GM12864 (cell line): ENCODE data around the gene OR5K4.

Experiments used
- DNase-seq: peaks from one replicate; pipeline ENCODE4 v3.0.0-alpha.2; 2011; ENCODE audit warnings: low read depth
- H3K4me3 ChIP-seq: 2 replicates; pipeline ENCODE4 v1.5.1; 2011; ENCODE audit warnings: mild to moderate bottlenecking, low read depth, low read length, control low read depth
- CTCF ChIP-seq: IDR thresholded peaks from 2 replicates; pipeline ENCODE4 v1.5.1; 2011; ENCODE audit warnings: low read depth, mild to moderate bottlenecking, moderate library complexity, low read length, control low read depth, inconsistent platforms; ENCODE audit errors: missing control alignments

Gene OR5K4

DNA sequence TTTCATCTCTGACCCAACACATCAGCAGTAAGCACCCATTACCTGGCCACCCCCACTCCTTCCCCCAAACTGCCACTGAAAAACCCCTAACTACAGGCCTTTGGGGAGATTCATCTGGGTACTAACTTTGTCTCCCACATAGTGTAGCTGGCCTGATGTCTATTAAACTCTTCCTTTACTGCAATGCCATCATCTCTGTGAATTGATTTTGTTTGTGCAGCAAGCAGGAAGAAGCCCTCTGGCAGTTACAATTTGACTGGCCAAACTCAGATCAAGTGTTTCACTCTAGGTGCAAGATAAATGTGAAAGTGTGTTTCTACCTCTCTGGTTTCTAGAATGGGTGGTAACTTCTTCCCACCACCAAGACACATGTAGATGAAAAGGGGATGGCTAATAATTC, 26.7 kb upstream of the OR5K4 start:
- peak; percentile 34 for DNase-seq
- no peak overlapping the region for H3K4me3 ChIP-seq

GRCh38 chr3:98328933-98329332, 24.7 kb upstream of the OR5K4 start:
- no peak for TF ChIP-seq CTCF
- H3K4me3 ChIP-seq: no peak overlapping the region

More for the DNA sequence above, 26.7 kb upstream of the OR5K4 start:
- TF ChIP-seq CTCF: no peak

DNA sequence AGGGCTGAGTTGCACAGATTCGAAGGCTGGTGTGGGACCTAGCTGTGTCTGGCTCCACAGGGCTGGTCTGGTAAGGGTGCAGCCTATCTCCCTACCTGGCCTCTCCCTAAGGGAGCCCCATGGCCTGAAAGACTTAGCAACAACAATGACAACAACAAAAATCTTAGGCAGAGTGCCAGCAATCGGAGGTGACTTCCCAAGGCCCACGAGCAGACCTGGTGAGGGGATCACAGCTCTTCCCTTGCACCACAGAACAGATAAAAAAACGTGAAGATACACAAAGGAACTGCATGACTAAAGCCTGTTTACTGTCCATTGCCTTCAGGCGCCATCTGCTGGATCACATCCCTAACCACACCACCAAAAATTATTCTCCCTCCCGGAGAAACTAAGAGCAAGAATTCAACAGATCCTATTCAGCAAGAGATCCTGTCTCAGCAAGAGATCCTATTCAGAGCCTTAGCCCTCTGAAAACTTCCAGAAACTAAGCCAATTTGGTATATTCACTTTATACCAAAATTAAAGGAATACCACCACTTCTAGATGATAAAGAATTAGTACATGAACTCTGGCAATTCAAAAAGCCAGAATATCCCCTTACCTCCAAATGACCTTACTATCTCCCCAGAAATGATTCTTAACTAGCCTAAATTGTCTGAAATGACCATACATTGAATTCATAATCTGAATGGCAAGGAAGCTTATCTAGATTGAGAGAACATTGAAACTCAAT, 24.1 kb upstream of the OR5K4 start:
- TF ChIP-seq CTCF: peak; percentile 85
- DNase-seq: peak; percentile 21
- H3K4me3 ChIP-seq: no peak overlapping the region

More at GRCh38 chr3:98328933-98329332, 24.7 kb upstream of the OR5K4 start:
- DNase-seq: no peak

DNA sequence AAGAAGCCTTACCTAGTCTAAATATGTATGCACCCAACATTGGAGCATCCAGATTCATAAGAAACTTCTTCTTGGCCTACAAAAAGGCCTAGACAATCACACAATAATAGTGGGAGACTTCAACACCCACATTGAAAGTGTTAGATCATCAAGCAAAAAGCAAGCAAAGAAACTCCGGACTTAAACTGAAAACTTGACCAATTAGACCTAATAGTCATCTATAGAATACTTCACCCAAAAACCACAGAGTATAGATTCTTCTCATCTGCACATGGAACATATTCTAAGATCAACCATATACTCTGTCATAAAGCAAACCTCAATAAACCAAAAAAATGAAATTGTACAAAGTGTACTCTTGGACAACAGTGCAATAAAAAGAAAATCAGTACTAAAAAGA, 22.3 kb upstream of the OR5K4 start:
- no peak for TF ChIP-seq CTCF
- no peak overlapping the region for H3K4me3 ChIP-seq
- DNase-seq: peak; percentile 5

- DNase-seq: no peak
- no peak overlapping the region for H3K4me3 ChIP-seq
- TF ChIP-seq CTCF: no peak
Observed at GRCh38 chr3:98333989-98334606, 19.6 kb upstream of the OR5K4 start.

DNA sequence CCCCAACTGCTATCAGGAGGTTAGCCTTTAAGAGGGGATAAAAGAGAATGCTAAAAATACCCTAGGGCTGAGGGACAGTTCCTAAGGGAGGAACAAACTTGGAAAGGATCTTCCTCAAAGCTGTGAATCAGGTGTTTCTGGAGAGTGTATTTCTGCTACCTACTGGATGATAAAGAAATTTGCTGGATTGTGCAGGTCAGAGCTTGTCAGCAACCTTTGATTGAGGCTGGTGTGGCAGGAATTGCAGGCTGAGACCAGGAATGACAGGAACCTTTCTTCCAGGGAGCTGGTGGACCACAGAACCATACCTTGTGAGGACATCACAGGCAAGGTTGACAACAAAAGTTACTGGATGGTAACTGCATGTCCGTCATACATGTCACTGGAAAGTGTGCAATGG, 14.6 kb upstream of the OR5K4 start:
- no peak overlapping the region for H3K4me3 ChIP-seq
- DNase-seq: no peak
- TF ChIP-seq CTCF: no peak

DNA sequence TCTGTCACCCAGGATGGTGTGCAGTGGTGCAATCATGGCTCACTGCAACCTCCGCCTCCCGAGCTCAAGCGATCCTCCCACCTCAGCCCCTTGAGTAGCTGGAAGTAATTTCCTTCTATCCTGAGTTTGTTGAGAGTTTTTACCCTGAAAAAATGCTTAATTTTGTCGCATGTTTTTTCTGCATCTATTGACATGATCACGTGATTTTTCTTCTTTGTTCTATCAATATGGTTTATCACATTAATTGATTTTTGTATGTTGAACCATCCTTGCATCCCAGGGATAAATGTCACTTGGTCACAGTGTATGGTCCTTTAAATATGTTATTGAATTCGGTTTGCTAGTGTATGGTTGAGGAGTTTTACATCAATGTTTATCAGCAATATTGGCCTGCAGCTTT, 11.9 kb upstream of the OR5K4 start:
- DNase-seq: no peak
- H3K4me3 ChIP-seq: no peak overlapping the region
- TF ChIP-seq CTCF: no peak
